ENCODE data around the gene FAM78A. TPM values are rescaled to one million over a fixed set of nuclear protein-coding genes. Genes with fewer than 3 reads are reported as not detected.

Gene FAM78A
- total and polyA plus RNA-seq, 8 donors, result 0.85 to 3.5 (median 1.6) TPM; not detected in 1

- no peak overlapping the region for H3K27ac ChIP-seq
- TF ChIP-seq POLR2A (IDR thresholded peaks at IDR 0.05) (no peak), POLR2AphosphoS5 (IDR thresholded peaks at IDR 0.05) (no peak), EP300 (IDR thresholded peaks at IDR 0.05) (no peak), CTCF (IDR thresholded peaks at IDR 0.05) (no peak)
- H3K9me3 ChIP-seq, result no peaks in the 10 kb centered on the region
- no peak overlapping the region for H3K4me3 ChIP-seq
- 85 to 89% (median 87%) methylated on average over 7 to 8 of the region's 8 CpGs for WGBS, 5 donors
- H3K36me3 ChIP-seq, result no peaks in the 10 kb centered on the region
- H3K27me3 ChIP-seq, result no peaks in the 10 kb centered on the region
- peaks cover 0 to 5% (median 0%) of the 10 kb centered on the region in 4 donors for H3K4me1 ChIP-seq
- DNase-seq, result no peak
- intact Hi-C loops (cut with DNase I; ENCODE audit: low total_unique reads), result no loop called here
Observed at GRCh38 chr9:131296906-131297500, 20.7 kb upstream of the FAM78A start.

GRCh38 chr9:131296460-131296859 lies 20.1 kb upstream of the FAM78A start:
- no peak for DNase-seq
- TF ChIP-seq POLR2A (IDR thresholded peaks at IDR 0.05), result no peak
- no peak for TF ChIP-seq CTCF (IDR thresholded peaks at IDR 0.05)
- no peak for TF ChIP-seq POLR2AphosphoS5 (IDR thresholded peaks at IDR 0.05)
- no peak for TF ChIP-seq EP300 (IDR thresholded peaks at IDR 0.05)
- intact Hi-C loops (cut with DNase I; ENCODE audit: low total_unique reads), result no loop called here
- Histone ChIP-seq H3K27ac (no peak overlapping the region), H3K36me3 (no peaks in the 10 kb centered on the region), H3K9me3 (no peaks in the 10 kb centered on the region), H3K4me1 (peaks cover 0 to 9% (median 0%) of the 10 kb centered on the region in 4 donors), H3K4me3 (no peak overlapping the region), H3K27me3 (no peaks in the 10 kb centered on the region)
- 76 to 80% (median 77%) methylated on average over 9 of the region's 9 CpGs for WGBS, 5 donors

GRCh38 chr9:131292937-131293336 lies 16.6 kb upstream of the FAM78A start:
- intact Hi-C loops (cut with DNase I; ENCODE audit: low total_unique reads), result no loop called here
- TF ChIP-seq POLR2A (IDR thresholded peaks at IDR 0.05), result no peak
- no peak for TF ChIP-seq CTCF (IDR thresholded peaks at IDR 0.05)
- no peak for TF ChIP-seq EP300 (IDR thresholded peaks at IDR 0.05)
- no peak for TF ChIP-seq POLR2AphosphoS5 (IDR thresholded peaks at IDR 0.05)
- no peaks in the 10 kb centered on the region for H3K36me3 ChIP-seq
- no peaks in the 10 kb centered on the region for H3K9me3 ChIP-seq
- H3K27ac ChIP-seq, result no peak overlapping the region
- 85 to 95% (median 89%) methylated on average over 10 of the region's 10 CpGs for WGBS, 5 donors
- H3K27me3 ChIP-seq, result no peaks in the 10 kb centered on the region
- no peak for DNase-seq
- peaks cover 0 to 22% (median 9%) of the 10 kb centered on the region in 4 donors for H3K4me1 ChIP-seq
- H3K4me3 ChIP-seq, result no peak overlapping the region

- no peak overlapping the region for H3K4me3 ChIP-seq
- TF ChIP-seq CTCF (IDR thresholded peaks at IDR 0.05) (no peak), EP300 (IDR thresholded peaks at IDR 0.05) (no peak), POLR2AphosphoS5 (IDR thresholded peaks at IDR 0.05) (no peak), POLR2A (IDR thresholded peaks at IDR 0.05) (no peak)
- no peak overlapping the region for H3K27ac ChIP-seq
- H3K4me1 ChIP-seq, result peaks cover 0 to 22% (median 9%) of the 10 kb centered on the region in 4 donors
- H3K9me3 ChIP-seq, result no peaks in the 10 kb centered on the region
- DNase-seq, result no peak
- H3K27me3 ChIP-seq, result no peaks in the 10 kb centered on the region
- H3K36me3 ChIP-seq, result no peaks in the 10 kb centered on the region
- intact Hi-C loops (cut with DNase I; ENCODE audit: low total_unique reads), result no loop called here
- WGBS, 5 donors, result 67 to 79% (median 69%) methylated on average over 6 to 7 of the region's 7 CpGs
Observed at GRCh38 chr9:131291795-131292315, 15.5 kb upstream of the FAM78A start.
